K562 (cell line): Measurements from ENCODE around the gene HS2ST1. TPM values are rescaled to one million over a fixed set of nuclear protein-coding genes. Genes with fewer than 3 reads are reported as not detected.

Source experiments
- ADNP ChIP-seq: fragments of 200-800 bp; sonication (Bioruptor generic); IDR thresholded peaks from 2 replicates; pipeline ENCODE4 v1.6.1; 2016; ENCODE audit warnings: missing genetic modification characterization, missing compliant biosample characterization
- BDP1 ChIP-seq: IDR thresholded peaks from 3 replicates; pipeline ENCODE4 v1.6.1; 2011; ENCODE audit not compliant: insufficient read length, insufficient read depth
- CCAR2 ChIP-seq: fragments of 200-400 bp; formaldehyde crosslinking; IDR thresholded peaks from 2 replicates; pipeline ENCODE4 v1.6.1; 2017; ENCODE audit warnings: mild to moderate bottlenecking, low read depth, low read length
- FOXA3 ChIP-seq, 2 experiments: fragments of 450-650 bp in 1 of 2; sonication (generic) in 1 of 2; formaldehyde crosslinking; IDR thresholded peaks in 1 of 2; conservative IDR thresholded peaks in 1 of 2; 2 replicates each; pipeline versions ENCODE4 v1.4.0 to v1.8.0; 2020 to 2022; ENCODE audit warnings: mild to moderate bottlenecking in 2 of 2, missing genetic modification reagents in 1 of 2
- FUS ChIP-seq: fragments of 200-400 bp; formaldehyde crosslinking; optimal IDR thresholded peaks from 2 replicates; pipeline ENCODE3; 2017; ENCODE audit warnings: low read depth, low read length
- HNRNPK ChIP-seq: fragments of 200-400 bp; formaldehyde crosslinking; IDR thresholded peaks from one replicate; pipeline ENCODE4 v1.6.1; 2018; ENCODE audit warnings: mild to moderate bottlenecking, low read depth, low read length; ENCODE audit not compliant: poor library complexity, severe bottlenecking
- MCM5 ChIP-seq: fragments of 450-650 bp; IDR thresholded peaks from 2 replicates; pipeline ENCODE4 v1.6.1; 2016; ENCODE audit warnings: low read depth
- SFPQ ChIP-seq: fragments of 200-400 bp; formaldehyde crosslinking; IDR thresholded peaks from 2 replicates; pipeline ENCODE4 v1.6.1; 2017; ENCODE audit warnings: mild to moderate bottlenecking, low read depth, low read length, moderate library complexity
- SMARCC2 ChIP-seq: fragments of 450-650 bp; IDR thresholded peaks from 2 replicates; pipeline ENCODE4 v1.6.1; 2017; ENCODE audit warnings: antibody characterized with exemption, moderate library complexity, mild to moderate bottlenecking, low read depth
- U2AF1 ChIP-seq: fragments of 200-400 bp; formaldehyde crosslinking; optimal IDR thresholded peaks from 2 replicates; pipeline ENCODE3; 2017; ENCODE audit warnings: mild to moderate bottlenecking, low read depth, low read length, moderate library complexity
- ZBTB8A ChIP-seq: fragments of 450-650 bp; IDR thresholded peaks from 2 replicates; pipeline ENCODE4 v1.6.1; 2018; ENCODE audit warnings: mild to moderate bottlenecking, moderate library complexity; ENCODE audit not compliant: partially characterized antibody
- ZNF184 ChIP-seq: sonication (generic); formaldehyde crosslinking; IDR thresholded peaks from 2 replicates; pipeline ENCODE4 v1.5.0; 2020; ENCODE audit warnings: missing genetic modification reagents
- ZNF232 ChIP-seq: sonication (generic); formaldehyde crosslinking; IDR thresholded peaks from 2 replicates; pipeline ENCODE4 v1.8.0; 2022; ENCODE audit warnings: mild to moderate bottlenecking, missing genetic modification reagents
- ZNF318 ChIP-seq, 2 experiments: fragments of 450-650 bp; IDR thresholded peaks; 2 replicates each; pipeline ENCODE4 v1.6.1; 2016; ENCODE audit warnings: mild to moderate bottlenecking in 2 of 2, borderline replicate concordance in 1 of 2, low read depth in 1 of 2, moderate library complexity in 1 of 2
- ZNF354B ChIP-seq: fragments of 250-450 bp; sonication (Bioruptor Pico); IDR thresholded peaks from 2 replicates; pipeline ENCODE4 v1.4.0; 2020
- ZNF431 ChIP-seq: sonication (generic); formaldehyde crosslinking; IDR thresholded peaks from 2 replicates; pipeline ENCODE4 v1.8.0; 2022; ENCODE audit warnings: mild to moderate bottlenecking, missing genetic modification reagents
- polyA plus RNA-seq, 8 experiments: library from polyadenylated mRNA; depleted of rRNA in 4 of 8; stranded (reverse) in 5 of 8; unstranded in 3 of 8; fragments of >200 nt; fragmentation: Nextera tagmentation in 2 of 8; fragmentation: Illumina TruSeq in 1 of 8; extraction: Ambion mirVana in 2 of 8; extraction: Trizol in 1 of 8; gene quantifications; 2 replicates each; pipeline versions ENCODE4 v1.2.1 to v1.2.3, GENCODE V29; 2011 to 2014; ENCODE audit warnings: inconsistent platforms in 1 of 8, missing spikeins in 1 of 8
- total RNA-seq, 7 experiments: library from RNA; depleted of rRNA in 6 of 7; stranded (reverse); fragments of >200 nt in 6 of 7; fragmentation: Illumina TruSeq in 2 of 7; extraction: Trizol in 2 of 7; gene quantifications; 2 replicates each; pipeline versions ENCODE4 v1.2.1 to v1.2.3, GENCODE V29; 2011 to 2021; ENCODE audit warnings: low replicate concordance in 1 of 7

HS2ST1 gene
- total and polyA plus RNA-seq, 9 of the 15 experiments (the other 6 are each of a cell fraction or from before 2014, with no cell fraction given) = 7.7 to 43.3 (median 25.8) TPM

- TF ChIP-seq SMARCC2 (0 out of 2 replicates have a peak, but pooled peaks have one; percentile 15), HNRNPK (no peak), ADNP (no peak), CCAR2 (no peak), ZNF318 (IDR thresholded peaks at IDR 0.05; ENCODE audit: borderline replicate concordance in 1 of 2, low read depth in 1 of 2) (peak in 1 of 2 experiments; percentile 46; a peak in 1 of 4 replicates), SFPQ (no peak), BDP1 (no peak), ZNF354B (CRISPR knock-in tag) (no peak), U2AF1 (no peak), ZNF184 (CRISPR knock-in tag) (no peak), MCM5 (no peak), ZBTB8A (no peak), ZNF431 (no peak), ZNF232 (CRISPR knock-in tag) (0 out of 2 replicates have a peak, but pooled peaks have one; percentile 43), FOXA3 (CRISPR knock-in tag; conservative IDR thresholded peaks at IDR 0.05 in 1 of 2, IDR thresholded peaks at IDR 0.05 in 1 of 2) (no peak), FUS (no peak)
These were observed 387 bp upstream of the HS2ST1 start, which contains the start of gene SELENOF (continued) for GRCh38 chr1:86913896-86914600.
